ENCODE data around the gene RNF41. TPM values are rescaled to one million over a fixed set of nuclear protein-coding genes. Genes with fewer than 3 reads are reported as not detected.

The RNF41 gene
- total and polyA plus RNA-seq, 2 of the 13 experiments (the other 11 are each of a cell fraction or from before 2014, with no cell fraction given) = 27.1 to 39.4 TPM

- TF ChIP-seq SNAPC4 (CRISPR knock-in tag; IDR thresholded peaks at IDR 0.05) (no peak), ZKSCAN5 (CRISPR knock-in tag; IDR thresholded peaks at IDR 0.05) (no peak), PRMT3 (CRISPR knock-in tag; IDR thresholded peaks at IDR 0.05; ENCODE audit: borderline replicate concordance, low read depth) (no peak), NR2F1 (CRISPR knock-in tag; IDR thresholded peaks at IDR 0.05) (no peak), HIVEP1 (CRISPR knock-in tag; IDR thresholded peaks at IDR 0.05) (no peak), KLF13 (CRISPR knock-in tag; IDR thresholded peaks at IDR 0.05) (no peak), PHF21A (CRISPR knock-in tag; IDR thresholded peaks at IDR 0.05) (peak; percentile 60; the same call in 1 of the 2 replicates), PRDM4 (CRISPR knock-in tag; IDR thresholded peaks at IDR 0.05; ENCODE audit: borderline replicate concordance) (0 out of 2 replicates have a peak, but pooled peaks have one; percentile 66), ZNF776 (CRISPR knock-in tag; IDR thresholded peaks at IDR 0.05) (peak; percentile 63; the same call in 1 of the 2 replicates), ZNF253 (CRISPR knock-in tag; IDR thresholded peaks at IDR 0.05; ENCODE audit: borderline replicate concordance) (no peak), ELF3 (CRISPR knock-in tag; IDR thresholded peaks at IDR 0.05) (peak; percentile 76; the same call in 1 of the 2 replicates), SNAPC2 (CRISPR knock-in tag; IDR thresholded peaks at IDR 0.05) (peak; percentile 84; the same call in 1 of the 2 replicates), ZNF646 (CRISPR knock-in tag; IDR thresholded peaks at IDR 0.05) (no peak), JDP2 (CRISPR knock-in tag; IDR thresholded peaks at IDR 0.05; ENCODE audit: borderline replicate concordance) (no peak)
These were observed 45.1 kb upstream of the RNF41 start, which contains the start of gene COQ10A (continued) for GRCh38 chr12:56266693-56267442.

Measured in HepG2 (cell line).